Measurements from ENCODE around the gene BBS7. TPM values are rescaled to one million over a fixed set of nuclear protein-coding genes. Genes with fewer than 3 reads are reported as not detected.

Gene BBS7
- 19.2 and 20.4 TPM in 2 replicates for total RNA-seq

- peak; percentile 92 for DNase-seq (ENCODE audit: low read depth, low spot score)
Observed at GRCh38 chr4:121869841-121870822, at the start of gene BBS7. TSS of gene BBS7 (minus strand) at chr4:121870474. CDS start at chr4:121870313, 161 bp downstream.

- no peak for DNase-seq (ENCODE audit: low read depth, low spot score)
Observed at GRCh38 chr4:121913667-121914066, 43.4 kb upstream of the BBS7 start.

- no peak for DNase-seq (ENCODE audit: low read depth, low spot score)
Observed at GRCh38 chr4:121908346-121908745, 38.1 kb upstream of the BBS7 start.

- DNase-seq (ENCODE audit: low read depth, low spot score) = peak; percentile 5
Observed at GRCh38 chr4:121900132-121900983, 30.1 kb upstream of the BBS7 start.

- no peak for DNase-seq (ENCODE audit: low read depth, low spot score)
Observed at GRCh38 chr4:121898150-121898549, 27.9 kb upstream of the BBS7 start.

- DNase-seq (ENCODE audit: low read depth, low spot score) = no peak
Observed at GRCh38 chr4:121888134-121888533, 17.9 kb upstream of the BBS7 start.

- DNase-seq (ENCODE audit: low read depth, low spot score) = no peak
Observed at GRCh38 chr4:121885115-121885514, 14.8 kb upstream of the BBS7 start.

- DNase-seq (ENCODE audit: low read depth, low spot score) = no peak
Observed at GRCh38 chr4:121881158-121881557, 10.9 kb upstream of the BBS7 start.

GRCh38 chr4:121879135-121879534 lies 8.9 kb upstream of the BBS7 start:
- DNase-seq (ENCODE audit: low read depth, low spot score) = no peak

- DNase-seq (ENCODE audit: low read depth, low spot score) = no peak
Observed at GRCh38 chr4:121877041-121877773, 6.9 kb upstream of the BBS7 start.

GRCh38 chr4:121876070-121876469 lies 5.8 kb upstream of the BBS7 start:
- no peak for DNase-seq (ENCODE audit: low read depth, low spot score)

GRCh38 chr4:121875652-121876051 lies 5.4 kb upstream of the BBS7 start:
- DNase-seq (ENCODE audit: low read depth, low spot score) = no peak

- no peak for DNase-seq (ENCODE audit: low read depth, low spot score)
Observed at GRCh38 chr4:121873604-121874003, 3.3 kb upstream of the BBS7 start.

GRCh38 chr4:121863799-121864198 lies 6.5 kb downstream of the BBS7 start:
- DNase-seq (ENCODE audit: low read depth, low spot score) = no peak

GRCh38 chr4:121861426-121861825 lies 8.8 kb downstream of the BBS7 start:
- no peak for DNase-seq (ENCODE audit: low read depth, low spot score)

- DNase-seq (ENCODE audit: low read depth, low spot score) = peak; percentile 24
Observed at GRCh38 chr4:121860121-121860520, 10.2 kb downstream of the BBS7 start.

GRCh38 chr4:121851354-121851753 lies 18.9 kb downstream of the BBS7 start:
- no peak for DNase-seq (ENCODE audit: low read depth, low spot score)

GRCh38 chr4:121846662-121847061 lies 23.6 kb downstream of the BBS7 start:
- DNase-seq (ENCODE audit: low read depth, low spot score) = no peak

- no peak for DNase-seq (ENCODE audit: low read depth, low spot score)
Observed at GRCh38 chr4:121842862-121843261, 27.4 kb downstream of the BBS7 start.

GRCh38 chr4:121838136-121838535 lies 32.1 kb downstream of the BBS7 start:
- no peak for DNase-seq (ENCODE audit: low read depth, low spot score)

- DNase-seq (ENCODE audit: low read depth, low spot score) = no peak
Observed at GRCh38 chr4:121829511-121829910, 40.8 kb downstream of the BBS7 start.
